NCI-H2196 (cell line): Measurements from ENCODE around the gene ALK.

Experiments used
- DNase-seq: peaks from one replicate; lab custom pipeline; 2025; ENCODE audit not compliant: unreplicated experiment; lab: John Stamatoyannopoulos, UW

ALK gene

GRCh38 chr2:29910465-29910864 is 10.9 kb downstream of the ALK start:
- no peak for DNase-seq

- DNase-seq, result no peak
Measured at GRCh38 chr2:29902356-29902755, 19.0 kb downstream of the ALK start.

- DNase-seq, result no peak
Measured at GRCh38 chr2:29900971-29901633, 20.3 kb downstream of the ALK start.

GRCh38 chr2:29898999-29899398 is 22.4 kb downstream of the ALK start:
- DNase-seq, result no peak

DNA sequence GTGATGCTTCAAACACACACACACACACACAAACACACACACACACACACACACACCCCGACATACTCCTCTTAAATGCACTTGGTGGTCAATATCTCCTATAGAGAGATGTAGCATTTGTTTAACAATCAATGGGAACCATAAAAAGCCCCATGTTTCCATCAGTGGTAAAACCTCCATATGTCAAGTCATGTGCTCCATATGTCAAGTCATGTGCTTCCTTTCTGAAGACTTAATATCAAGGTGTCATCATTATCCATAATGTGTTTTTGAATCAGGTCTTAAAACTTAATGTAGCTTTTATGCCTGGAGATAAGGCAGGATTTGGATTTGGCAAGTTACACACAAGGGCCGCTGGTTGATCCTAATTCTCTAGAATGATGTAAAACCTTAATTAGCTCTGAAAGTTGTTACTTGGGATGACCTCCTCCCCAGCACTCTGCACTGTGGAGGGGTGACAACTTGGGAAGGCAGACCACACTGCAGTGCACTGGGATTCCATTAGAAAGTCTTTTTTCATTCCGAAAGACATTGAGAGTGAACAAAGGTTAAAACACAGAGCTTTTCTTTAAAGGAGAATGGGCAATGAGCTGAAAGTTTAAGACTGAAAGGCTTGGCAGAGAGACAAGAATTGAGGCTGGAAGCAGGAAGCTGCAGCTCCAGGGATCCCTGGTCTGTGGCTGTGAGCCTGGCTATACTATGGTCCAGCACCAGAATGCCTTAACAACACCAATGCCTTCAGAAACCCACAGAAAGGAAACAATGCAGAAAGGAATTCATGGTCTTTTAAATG is 26.4 kb downstream of the ALK start:
- DNase-seq, result no peak

DNA sequence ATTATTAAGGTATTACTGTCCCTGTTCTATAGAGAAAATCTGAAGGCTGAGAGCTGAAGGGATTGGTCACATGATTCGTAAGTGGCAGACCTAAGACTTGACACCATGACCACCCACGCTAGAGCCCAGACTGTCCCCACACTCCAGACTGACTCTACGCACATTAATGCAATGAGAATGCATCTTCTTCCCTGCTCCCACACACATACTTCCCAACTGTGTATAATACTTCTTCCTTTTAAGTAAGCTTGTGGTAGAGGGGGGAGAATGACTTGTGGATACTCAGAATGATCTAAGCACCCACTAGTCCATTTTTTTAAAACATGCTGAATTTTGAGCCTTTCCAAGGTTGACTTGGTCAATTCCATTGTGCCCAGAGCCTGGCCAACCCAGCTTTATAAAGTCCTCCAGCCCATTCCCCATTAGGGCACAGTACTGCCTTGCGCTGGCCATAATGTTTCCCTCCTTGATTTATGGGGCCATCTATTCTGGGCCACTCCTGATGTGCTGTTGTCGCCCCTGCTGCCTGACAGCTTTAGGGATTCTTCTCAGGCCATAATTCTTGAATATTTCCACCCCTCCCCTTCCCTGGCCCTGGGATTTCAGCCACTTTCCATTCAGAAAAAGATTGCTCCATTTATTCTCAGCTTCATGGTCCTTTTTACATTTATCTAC is 28.7 kb downstream of the ALK start:
- no peak for DNase-seq

DNA sequence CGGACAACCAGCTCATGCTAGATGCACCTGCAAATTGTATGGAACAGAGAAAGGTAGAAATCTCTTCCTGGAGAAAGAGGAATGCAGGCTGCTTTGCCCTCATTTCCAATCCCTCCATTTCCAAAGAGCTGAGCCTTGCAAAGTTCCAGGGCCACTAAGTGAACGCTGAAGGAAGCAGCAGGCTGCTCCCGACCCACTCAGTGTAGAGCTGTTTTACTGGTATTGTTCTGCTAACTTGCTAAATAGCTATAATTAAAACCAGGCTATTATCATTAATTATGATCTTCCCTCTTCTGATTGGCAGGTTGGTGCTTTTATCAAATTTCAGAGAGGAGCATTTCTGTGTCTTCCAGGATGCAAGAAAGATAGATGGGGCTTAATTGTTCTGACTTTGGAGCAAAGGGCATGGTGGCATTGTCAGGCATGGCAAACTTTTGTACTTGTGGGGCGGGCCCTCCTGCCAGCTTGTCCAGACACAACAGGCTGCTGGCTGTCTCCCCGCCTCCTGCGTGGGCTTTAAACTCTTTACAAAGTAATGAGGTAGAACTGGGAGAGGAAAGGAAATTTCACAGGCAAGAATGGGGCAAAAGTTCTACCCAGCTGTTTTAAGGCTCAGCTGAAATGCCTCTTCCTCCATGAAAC is 40.2 kb downstream of the ALK start:
- DNase-seq, result no peak

- no peak for DNase-seq
Measured at GRCh38 chr2:29880084-29880483, 41.3 kb downstream of the ALK start.

DNA sequence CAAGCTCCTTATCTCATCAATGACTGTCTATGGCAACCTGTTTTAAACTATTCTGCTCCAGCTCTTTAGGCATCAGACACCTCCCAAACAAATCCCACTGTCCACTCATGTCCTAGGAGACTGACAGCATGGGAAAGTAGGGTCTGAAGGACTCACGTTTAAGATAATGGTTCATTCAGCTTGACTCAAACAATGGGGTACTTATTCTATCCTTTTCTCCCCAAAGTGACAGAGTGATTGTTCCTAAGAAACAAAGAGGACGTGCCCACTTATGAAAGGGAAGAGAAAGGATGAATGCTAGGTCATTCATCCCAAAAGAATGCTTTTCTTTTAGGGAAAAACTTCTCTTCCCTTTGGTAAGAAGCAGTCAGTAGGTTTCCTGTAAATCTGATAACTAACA is 41.9 kb downstream of the ALK start:
- no peak for DNase-seq

GRCh38 chr2:29878898-29879297 is 42.5 kb downstream of the ALK start:
- no peak for DNase-seq

DNA sequence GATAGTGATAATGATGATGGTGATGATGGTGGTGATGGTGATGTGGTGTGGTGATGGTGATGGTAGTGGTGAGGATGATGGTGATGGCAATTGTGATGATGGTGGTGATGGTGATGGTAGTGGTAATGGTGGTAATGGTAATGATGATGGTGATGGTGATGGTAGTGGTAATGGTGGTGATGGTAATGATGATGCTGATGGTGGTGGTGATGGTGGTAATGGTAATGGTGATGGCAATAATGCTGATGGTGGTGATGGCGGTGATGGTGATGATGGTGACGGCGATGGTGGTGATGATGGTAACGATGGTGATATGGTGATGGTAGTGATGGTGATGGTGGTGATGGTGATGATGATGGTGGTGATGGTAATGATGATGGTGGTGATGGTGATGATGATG is 45.0 kb downstream of the ALK start:
- no peak for DNase-seq

DNA sequence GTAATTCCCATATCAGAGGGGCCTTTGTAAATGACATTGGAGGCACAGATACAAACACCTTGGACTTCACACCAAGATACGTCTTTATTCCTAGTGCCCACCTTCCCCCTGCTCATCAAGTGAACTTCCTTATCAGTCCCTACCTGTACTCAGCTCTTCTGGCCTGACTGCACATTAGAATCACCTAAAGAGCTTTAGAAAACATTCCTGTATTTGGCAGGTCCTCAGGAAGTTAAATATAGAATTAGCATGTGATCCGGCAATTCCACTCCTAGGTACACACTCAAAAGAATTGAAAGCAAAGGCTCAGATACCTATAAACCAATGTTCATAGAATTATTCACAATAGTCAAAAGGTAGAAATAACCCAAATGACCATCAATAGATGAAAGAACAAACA is 46.6 kb downstream of the ALK start:
- DNase-seq, result no peak

DNA sequence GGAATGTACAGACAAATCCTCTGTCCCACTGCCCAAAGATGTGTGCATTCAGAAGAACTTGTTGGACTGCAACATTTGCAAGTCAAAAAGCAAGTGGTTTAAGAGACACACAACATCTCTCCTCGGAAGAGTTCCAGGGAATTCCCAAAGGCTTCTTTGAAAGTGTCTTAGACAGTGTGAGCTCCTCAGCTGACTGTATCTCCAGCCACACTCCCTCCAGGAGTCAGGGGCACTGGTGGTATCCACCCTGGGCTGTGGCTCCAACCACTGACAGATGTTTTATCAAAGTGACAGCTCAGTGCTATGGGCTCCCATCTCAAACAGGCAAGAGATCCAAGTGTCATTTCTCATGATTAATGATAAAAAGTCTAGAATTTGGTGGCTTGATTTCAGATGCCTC is 48.5 kb downstream of the ALK start:
- no peak for DNase-seq

- no peak for DNase-seq
Measured at GRCh38 chr2:29871541-29871940, 49.8 kb downstream of the ALK start.

DNA sequence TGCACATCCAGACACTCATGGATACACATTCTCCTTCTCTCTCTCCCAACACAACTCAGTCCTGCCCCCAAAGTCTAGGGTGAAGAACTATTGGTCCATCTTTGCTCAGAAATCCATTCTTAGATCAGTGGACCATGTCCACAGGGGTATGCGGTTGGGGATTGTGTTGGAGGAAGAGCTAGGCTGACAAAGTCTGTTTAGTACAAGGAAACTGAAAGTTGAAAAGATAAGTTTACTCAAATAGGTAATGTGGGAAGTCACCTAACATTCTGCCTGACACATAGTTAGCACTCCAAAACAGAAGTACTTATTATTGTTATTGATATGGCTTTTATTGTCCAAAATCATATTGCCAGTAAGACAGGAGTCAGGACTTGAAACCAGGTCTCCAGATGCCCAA is 55.9 kb downstream of the ALK start:
- no peak for DNase-seq

GRCh38 chr2:29864988-29865387 is 56.4 kb downstream of the ALK start:
- no peak for DNase-seq

DNA sequence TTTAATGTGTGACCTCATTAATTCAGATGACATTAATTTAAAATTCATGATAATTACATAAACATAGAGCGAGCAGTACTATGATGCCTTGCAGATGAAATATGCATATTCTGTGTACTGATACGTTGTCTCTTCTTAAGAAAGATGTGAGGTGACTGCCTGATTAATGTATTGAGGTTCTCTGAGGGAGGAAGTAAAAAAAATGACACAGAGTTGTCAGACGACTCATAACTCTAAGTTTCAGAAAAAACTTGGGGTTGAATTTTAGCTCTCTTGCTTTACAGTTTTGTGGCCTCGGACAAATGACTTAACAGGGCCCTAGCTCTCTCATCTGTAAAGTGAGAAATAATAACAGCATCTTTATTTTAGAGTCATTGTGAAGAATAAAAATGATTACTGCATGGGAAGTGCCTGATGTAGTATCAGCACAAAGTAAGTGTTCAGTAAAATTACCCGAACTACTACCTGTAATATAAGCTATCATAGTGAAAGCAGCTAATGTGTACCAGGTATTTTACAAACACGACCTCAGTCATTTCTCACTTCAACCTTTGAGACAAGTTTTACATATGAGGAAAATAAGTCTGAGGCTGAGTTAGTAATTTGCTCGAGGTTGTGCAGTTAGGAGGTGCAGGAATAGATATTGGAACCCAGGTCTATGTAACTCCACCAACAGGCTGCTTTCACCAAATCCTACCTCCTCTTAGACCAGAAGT is 65.3 kb downstream of the ALK start:
- no peak for DNase-seq

DNA sequence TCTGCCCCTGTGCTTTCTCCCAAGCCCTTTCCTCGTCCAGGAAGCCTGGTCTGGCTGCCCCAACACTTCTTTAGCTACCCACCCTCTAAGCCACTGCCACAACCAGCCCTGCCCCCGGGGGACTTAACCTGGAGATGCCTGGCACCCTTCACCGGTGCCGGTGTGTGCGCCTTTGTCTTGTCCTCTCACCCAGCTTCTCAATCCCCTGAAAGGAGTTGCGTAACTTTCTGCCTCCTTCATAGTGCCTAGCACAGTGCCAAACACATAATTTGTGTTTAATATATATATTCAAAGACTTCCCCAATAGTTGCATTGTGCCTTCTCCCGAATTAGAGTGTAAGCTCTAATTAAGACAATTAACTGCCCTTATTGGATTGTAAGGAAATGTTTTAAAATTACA is 70.6 kb downstream of the ALK start:
- DNase-seq, result no peak

- no peak for DNase-seq
Measured at GRCh38 chr2:29848566-29849310, 72.6 kb downstream of the ALK start.

DNA sequence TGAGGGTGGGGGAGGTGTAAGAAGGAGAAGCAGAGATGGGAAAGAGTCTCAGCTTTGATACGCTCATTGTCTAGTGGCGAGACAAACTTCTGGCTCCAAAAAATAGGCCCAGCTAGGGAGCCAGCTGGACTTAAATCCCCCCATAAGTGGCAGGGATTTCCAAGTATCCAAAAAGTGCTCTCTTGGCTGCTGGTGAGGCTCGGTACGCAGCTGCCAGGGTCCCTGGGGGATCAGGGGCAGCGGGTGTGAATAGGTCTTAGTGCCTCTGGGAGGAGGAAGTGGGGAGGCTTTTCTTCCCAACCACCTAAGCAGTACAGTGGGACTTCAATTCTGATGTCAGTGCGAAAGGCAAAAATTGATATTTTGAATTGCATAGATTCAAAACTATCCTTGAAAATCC is 73.5 kb downstream of the ALK start:
- no peak for DNase-seq
